Amygdala (tissue), 56 donors: ENCODE data around the gene CNTNAP3.
"Not testable (repeated sequence)": the region's sequence is repeated elsewhere in the genome, so short reads cannot be mapped to it uniquely, and the experiment has no call there.

Source experiments
- DNase-seq, 56 donors: peaks; one replicate each; lab custom pipeline; 2025; lab: John Stamatoyannopoulos, UW

Gene CNTNAP3

DNA sequence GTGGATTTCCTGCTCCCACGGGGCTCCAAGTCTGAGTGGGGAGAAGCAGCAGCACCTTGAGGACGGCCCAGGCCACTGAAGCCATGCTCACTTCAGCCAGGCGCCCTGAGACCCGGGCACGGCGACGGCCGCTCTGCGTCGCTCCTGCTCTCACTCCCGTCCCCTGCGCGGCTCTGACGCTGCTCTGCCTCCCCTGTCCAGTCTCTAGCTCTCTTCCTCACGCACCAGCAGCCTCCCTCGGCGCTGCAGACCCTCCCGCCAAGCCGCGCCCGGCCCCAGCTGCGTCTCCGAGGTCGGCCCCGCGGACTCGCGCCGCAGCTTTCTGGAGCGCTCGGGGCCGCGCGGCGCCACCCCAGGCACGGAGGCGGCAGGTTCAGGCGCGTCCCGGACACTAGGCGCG, at the start of gene CNTNAP3:
TSS of gene CNTNAP3 (minus strand) at position 188 of the 400 bp plus-strand sequence. CDS start at position 85, 103 bp downstream.
- DNase-seq: not testable (repeated sequence)

DNA sequence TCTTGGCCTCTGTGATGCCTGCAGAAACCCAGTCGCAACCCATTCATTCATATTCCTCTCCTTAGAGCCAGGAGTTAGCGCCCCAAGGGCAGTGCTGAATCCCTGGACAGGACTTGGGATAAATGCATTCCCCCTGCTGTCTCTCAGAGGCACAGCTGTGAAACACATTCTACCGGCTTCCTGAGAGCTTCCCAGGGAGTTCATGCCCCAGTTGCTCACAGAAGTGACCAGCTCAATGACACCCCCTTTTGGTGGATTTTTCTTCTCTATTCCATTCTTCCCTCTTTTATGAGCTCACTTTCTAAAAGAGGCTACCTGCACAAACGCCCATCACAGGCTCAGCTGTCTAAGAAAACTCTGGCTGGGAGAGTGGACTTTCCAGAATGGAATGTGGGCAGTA, 8.0 kb downstream of the CNTNAP3 start:
- DNase-seq: not testable (repeated sequence)

DNA sequence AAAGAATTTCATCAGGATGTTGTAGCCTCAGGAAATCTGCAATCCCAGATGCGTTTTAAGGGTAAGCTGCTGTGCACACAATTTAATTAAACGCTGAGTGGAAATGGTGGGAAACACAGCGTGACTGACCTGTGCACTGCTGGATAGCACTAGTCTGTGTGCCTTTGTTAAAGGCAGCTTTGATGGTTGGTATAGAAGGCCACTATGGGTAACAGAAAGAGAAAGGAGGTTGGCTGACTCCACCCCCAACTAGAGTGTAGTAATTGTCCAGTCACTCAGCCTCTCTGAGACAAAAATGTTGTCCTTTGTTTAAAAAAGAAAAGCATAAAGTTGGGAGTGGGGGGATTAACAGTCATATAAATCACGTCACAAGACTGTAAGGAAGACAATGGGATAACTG, 45.5 kb downstream of the CNTNAP3 start:
- not testable (repeated sequence) for DNase-seq

DNA sequence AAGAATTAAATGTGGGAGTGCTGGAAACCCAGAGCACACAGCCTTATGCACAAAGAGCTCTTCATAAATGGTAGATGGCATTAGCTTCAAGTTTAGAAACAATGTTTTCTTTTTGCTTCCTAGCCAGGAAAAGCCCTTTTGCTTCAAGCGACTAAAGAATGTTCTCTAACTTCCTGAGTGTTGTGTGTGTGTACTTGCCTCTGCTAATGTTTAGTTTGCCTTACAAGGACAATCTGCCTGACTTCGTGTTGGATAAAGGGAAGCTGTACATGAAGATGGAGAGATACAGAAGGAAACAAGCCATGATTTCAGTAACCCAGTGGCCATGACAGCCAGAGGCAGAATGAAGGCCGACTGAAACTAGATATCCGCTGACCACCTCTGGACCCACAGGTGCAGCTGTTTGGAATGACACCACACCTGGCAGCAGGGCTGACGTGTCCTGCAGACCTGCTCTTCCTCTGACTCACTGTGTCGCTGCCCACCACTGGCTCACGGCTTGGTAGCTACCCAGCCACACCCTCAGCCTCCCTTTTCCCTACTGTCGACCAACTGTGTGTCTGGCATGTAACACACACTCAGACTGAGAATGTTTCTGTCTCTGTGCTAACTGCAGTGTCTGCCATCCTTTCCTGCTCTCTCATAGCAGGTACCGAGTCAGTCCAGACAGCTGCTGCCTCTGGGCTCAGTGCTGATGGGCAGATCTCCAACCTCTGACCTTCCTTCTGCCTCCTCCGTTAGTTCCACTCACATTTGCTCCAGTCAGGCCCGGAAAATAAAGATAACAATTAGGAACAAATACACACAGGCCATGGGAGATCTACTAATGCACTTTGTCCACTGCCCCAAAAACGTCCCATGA, 55.6 kb downstream of the CNTNAP3 start:
- not testable (repeated sequence) for DNase-seq

DNA sequence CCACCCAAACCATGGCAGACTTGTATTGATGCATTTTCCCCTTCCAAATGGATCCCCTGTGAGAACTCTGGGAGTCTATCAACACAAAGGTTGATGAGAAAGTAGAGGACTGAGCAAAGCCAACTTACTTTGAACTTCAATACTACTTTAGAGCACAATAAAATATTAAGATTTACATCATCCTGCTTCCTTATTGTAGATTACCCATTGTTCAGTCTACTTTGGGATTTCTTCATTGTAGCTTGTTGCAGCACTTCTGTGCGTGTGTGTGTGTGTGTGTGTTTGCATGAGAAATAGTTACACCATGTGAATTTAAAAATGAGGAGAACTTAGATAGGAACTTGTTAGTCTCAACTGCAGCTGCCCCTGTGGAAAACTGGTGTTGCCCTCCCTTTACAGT, 72.0 kb downstream of the CNTNAP3 start:
- not testable (repeated sequence) for DNase-seq

DNA sequence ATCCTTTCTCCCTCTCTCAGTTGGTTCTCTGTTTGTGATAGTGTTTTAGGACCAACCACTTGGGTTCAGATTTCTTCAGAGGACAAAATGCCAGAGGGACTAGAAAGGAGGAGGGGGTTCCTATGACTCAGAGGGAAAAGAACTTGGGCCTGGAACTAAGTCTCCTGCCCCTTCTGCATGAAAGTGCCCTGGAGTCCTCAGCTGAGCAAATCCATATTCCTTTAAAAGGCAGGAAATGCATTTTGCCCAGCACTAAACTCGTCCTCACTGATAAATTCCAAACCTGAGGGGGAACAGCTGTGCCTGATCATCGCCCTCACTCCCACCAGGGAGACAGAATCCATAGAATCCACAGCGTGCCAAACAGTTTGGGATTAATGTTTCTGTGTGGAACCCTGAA, 78.2 kb downstream of the CNTNAP3 start:
- DNase-seq: not testable (repeated sequence)

DNA sequence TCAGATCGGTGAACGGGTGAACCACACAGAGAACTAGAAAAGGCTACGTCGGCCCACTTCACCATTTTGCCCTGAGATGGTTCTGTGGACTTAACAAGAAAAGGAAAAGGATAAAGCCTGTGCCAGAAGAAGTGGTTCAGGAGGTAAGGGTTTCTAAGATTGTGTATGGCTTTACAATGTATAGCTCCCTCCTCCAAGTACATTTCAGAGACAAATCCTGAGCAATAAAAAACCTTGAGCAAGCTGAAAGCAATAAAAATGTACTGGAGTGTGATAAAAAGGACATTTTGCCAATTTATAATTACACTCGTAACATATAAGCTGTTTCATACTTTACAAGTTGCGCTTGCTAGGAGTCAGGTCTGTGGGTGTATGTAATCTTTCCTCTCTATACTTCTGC, 81.3 kb downstream of the CNTNAP3 start:
- DNase-seq: not testable (repeated sequence)

DNA sequence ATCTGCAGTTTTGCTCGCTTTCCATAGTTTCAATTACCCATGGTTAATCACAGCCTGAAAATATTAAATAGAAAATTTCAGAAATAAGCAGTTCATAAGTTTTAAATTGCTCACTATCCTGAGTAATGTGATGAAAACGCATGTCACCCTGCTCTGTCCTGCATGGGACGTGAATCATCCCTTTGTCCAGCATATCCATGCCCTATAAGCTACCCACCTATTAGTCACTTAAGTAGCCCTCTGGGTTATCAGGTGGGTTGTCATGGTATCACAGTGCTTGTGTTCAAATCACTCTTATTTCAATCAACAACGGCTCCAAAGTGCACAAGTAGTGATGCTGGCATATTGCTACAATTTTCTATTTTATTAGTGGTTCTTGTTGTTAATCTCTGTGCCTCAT, 82.1 kb downstream of the CNTNAP3 start:
- not testable (repeated sequence) for DNase-seq

DNA sequence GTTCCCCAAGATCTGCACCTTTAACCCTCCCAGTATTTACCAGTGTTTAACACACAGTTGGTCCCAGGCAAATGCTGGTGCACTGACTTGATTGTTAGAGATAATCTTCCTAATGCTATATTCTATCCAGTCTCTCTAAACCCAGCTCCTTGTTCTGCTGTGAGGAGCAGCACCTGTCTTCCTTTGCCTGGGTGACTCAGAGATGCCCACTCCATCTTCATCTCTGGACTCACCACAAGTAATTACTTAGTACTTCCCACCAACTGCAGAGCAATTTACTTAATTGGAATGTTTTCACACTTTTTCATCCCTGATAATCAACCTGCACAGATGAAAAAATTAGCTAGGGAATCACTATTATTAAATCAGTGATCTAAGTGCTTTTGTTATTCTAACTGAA, 87.6 kb downstream of the CNTNAP3 start:
- not testable (repeated sequence) for DNase-seq

DNA sequence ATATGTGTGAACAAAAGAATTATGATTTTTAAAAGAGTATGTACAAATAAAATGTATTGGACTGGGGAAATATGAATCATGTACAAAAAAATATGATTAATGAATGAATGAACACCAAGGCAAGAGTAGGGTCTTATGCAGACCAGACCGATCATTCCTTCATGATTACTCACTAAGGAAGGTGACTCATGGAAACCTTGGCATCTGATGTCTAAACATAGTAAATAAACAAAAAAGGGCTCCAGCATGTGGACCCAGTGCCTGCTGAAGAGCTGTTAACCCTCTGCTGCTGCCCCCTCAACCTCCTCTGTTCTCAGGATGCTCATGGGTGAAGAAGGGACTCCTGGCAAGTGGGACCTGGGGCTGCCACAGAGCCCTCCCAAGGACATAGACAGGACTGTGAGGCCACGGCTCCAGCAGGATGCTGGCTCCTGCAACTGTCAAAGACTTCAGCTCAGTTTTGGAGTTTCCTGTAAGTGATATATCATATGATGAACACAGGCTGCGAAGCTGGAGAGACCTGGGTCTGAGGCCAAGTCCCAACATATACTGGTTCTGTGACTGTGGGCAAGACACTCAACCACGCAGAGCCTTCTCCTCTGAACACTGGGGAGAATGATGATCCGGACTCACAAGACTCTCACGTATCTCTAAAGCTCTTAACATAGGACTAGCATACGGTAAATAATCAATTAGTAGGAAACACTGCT, 89.8 kb downstream of the CNTNAP3 start:
- DNase-seq: not testable (repeated sequence)

DNA sequence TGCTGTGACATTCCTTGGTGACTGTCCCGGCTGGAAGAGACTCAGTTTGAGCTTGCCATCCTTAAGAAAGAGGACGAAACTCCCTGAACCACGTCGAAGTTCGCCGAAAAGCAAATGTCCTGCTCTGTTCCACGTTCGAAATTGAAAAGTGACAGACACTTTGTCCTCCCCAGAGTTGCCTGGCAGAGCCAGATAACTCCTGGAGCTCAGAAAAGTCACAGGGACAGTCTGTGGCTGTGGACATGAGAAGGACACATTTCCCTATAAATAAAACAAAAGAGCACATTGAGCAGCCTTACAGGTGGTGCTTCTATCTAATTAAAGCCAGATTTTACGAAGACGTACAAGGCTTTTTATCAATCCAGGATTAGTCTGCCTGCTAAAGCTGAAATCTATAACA, 116.6 kb downstream of the CNTNAP3 start:
- DNase-seq: not testable (repeated sequence)

DNA sequence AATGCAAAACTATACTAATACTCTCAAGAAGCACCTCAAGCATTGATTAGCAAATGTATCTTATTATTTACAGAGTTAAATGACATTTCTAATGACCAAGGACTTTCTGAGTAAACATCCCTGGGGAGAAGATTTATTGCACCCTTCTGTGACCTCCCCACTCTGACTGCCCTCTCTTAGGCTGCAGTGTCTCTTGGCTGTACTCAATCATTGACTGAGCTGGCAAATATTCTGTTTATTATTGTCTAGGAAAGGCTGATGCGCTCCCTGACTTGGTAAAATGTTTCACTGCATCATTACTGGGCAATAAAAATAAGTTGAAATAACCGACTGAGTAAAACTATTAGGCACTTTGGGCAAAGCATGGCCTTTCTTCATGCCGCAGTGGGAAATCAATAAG, 130.3 kb downstream of the CNTNAP3 start:
- DNase-seq: not testable (repeated sequence)

DNA sequence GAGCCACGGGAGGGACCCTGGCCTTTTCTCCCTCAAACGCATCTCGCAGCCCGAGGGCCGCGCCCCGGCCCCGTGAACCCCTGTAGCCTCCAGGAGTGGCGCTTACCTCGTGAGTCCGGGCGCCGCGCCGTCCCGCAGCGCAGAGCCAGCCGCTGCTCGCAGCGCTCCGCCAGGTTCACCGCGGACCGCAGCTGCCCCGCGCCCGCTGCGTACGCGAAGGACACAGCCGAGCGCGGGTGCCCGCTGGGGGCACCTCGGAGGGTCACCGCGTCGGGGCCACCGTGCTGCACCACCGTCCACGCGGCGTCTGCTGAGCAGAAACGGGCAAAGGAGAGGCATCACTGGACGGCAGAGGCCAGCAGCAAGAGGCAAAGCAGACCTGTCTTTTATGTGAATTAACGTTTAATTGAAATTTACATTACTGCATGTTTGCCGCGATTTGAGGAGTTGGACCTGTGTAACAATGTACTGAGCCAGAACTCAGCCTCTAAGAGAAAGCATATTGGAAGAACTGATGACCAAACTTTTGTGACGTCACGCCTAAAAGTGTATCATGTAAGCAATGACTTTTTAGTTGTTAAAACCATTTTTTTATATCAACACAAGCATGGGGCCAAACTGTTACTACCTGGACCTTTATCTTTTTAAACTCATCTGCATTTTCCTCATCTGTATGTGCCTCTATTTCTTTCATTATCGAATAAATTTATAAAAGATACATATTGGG, 155.0 kb downstream of the CNTNAP3 start:
- DNase-seq: not testable (repeated sequence)

DNA sequence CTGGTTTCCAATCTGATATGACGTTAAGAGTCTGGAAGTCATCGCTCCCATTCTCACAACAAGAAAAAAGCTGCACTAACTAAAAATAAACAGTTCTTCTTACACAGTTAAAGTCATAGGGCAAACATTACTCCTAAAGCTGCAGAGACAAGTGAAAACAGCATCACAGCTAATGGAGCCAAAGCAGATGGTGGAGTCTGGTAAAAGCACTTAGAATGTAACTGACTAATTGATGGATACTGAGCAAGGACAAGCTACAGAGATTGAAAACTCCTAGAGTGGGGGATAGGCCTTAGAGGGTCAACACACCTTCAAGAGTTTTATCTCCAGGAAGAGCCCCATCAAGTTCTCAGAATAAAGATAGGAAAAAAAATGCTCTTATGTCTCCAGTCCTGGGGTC, 166.6 kb downstream of the CNTNAP3 start:
- not testable (repeated sequence) for DNase-seq

DNA sequence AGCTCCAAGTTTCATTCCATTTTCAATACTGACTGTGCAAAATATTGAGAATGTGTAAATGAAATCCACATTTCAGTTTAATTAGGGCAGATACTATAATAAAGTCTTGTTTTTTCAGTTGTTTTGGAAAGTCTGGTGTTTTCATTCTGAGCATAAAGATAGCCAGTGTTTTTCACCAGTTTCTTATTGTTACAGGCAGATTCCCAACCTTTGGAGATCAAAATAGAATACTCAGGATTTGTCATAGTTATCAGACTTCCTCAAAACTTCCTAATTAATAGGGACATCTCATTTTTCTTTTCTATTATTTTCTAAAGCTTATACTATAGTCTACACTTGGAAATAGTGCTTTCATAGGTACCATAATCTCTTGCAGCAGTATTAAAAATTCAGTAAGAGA, 176.2 kb downstream of the CNTNAP3 start:
- DNase-seq: not testable (repeated sequence)

DNA sequence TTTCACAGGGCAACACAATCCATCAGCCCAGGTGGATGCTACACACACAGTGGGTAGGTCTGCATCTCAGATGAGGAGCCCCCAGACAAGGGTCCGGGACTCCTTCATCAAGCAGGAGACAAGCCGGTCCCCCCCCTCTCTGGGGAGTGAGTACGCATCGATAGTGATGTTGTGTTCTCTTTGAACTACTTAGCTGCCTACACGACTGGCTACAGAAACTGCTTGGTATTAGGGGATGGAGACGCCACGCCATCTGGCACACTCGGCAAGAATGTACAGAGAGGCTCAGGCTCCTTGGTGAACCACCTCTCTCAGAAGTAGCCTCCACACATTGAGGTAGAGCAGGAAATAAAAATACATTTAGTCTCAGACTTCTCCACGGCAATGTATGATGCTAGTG, 179.8 kb downstream of the CNTNAP3 start:
- DNase-seq: no peak

DNA sequence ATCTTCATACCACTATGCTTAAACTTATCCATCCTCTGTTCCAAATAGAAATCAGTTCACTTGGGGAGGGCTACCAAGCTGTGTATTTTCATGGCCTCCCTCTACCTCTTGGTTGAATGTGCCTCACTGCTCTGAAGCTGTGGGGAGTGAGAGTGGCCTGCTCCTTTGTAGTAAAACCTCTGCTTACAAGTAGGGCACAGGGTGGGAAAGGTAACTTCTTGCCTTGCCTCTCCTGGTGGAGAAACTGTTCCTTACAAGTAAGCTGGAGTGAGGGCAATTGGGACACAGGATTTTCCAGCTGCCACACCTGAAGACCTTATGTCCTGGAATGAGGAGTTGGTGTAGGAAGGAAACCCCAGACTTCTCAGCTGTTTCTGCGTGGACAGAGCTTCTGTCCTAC, 190.8 kb downstream of the CNTNAP3 start:
- not testable (repeated sequence) for DNase-seq

DNA sequence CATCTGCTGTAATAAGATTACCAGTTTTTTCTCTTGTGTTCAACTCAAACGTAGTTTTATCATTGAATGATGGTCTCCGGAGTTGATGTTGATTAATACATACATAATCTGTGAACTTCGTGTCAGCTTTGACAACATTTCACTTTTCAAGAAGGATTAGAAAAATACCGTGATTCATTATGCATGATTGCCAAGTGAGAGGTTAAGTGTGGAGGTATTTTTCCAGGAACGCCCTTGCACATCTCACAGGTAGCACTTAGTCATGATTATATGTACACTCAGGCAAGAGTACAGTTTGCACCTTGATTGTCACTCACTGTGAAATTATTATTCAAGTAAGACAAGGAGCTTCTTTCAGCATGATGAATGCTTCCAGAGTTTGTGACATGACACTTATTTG, 202.7 kb downstream of the CNTNAP3 start:
- DNase-seq: not testable (repeated sequence)

DNA sequence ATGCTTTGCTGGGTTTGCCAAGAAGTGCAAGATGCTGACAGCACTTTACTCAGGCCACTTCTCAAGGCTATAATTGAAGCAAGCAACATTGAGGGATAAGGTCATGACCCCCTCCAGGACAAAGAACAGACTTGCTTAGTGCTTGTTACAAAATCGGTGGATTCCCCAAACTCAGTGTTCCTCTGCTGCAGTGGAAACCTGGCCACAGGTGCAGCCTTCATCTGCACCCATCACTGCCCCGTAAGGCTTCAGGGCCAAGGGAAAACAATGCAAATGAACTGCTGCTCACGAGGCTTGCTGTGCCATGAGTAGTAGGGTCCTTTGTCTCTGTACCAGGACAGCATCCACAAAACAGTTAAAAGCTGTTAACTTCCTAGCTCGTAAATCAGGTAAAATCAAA, 205.4 kb downstream of the CNTNAP3 start:
- DNase-seq: not testable (repeated sequence)

DNA sequence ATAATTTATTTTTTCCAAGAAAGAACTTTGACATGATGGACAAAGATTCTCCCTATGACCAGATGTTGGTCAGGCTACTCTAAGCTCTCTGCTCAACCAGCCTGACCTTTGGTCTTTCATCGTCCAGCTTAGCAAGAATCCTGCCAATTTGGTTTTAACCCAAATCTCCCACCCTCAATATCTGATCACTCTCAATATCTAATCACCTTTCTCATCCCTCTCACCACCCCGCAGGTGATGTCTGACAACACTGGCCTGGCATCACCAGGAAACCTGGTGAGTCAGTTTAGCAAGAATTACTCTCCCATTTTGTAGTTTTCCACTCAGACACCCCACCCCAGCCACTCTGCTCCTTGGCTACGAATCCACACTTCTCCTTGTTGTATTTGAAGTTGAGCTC, 207.9 kb downstream of the CNTNAP3 start:
- not testable (repeated sequence) for DNase-seq
